Mesenchymal stem cell (in vitro differentiated cells and primary cell): Measurements from ENCODE around the gene RASA3.
"Not testable (repeated sequence)": the region's sequence is repeated elsewhere in the genome, so short reads cannot be mapped to it uniquely, and the experiment has no call there.

Source experiments
- DNase-seq: peaks from one replicate; pipeline ENCODE4 v3.0.0-alpha.2; 2013
- H2AFZ ChIP-seq: one replicate; pipeline ENCODE4 v1.6.1; 2013; ENCODE audit warnings: low read depth, mild to moderate bottlenecking, control low read depth, inconsistent platforms, low read length, moderate library complexity
- H2AK5ac ChIP-seq: 2 replicates; pipeline ENCODE4 v1.6.1; 2013; ENCODE audit warnings: low read length, moderate library complexity, mild to moderate bottlenecking, inconsistent platforms; ENCODE audit not compliant: severe bottlenecking
- H2BK120ac ChIP-seq: one replicate; pipeline ENCODE4 v1.6.1; 2013; ENCODE audit warnings: low read depth, mild to moderate bottlenecking, inconsistent platforms, low read length, moderate library complexity
- H2BK12ac ChIP-seq, 2 experiments: one replicate each; pipeline ENCODE4 v1.6.1; 2013; ENCODE audit warnings: inconsistent platforms in 2 of 2, low read length in 2 of 2, mild to moderate bottlenecking in 2 of 2, moderate library complexity in 2 of 2, control low read depth in 1 of 2
- H2BK15ac ChIP-seq: one replicate; pipeline ENCODE4 v1.6.1; 2013; ENCODE audit warnings: mild to moderate bottlenecking, low read depth, inconsistent platforms; ENCODE audit not compliant: poor library complexity, severe bottlenecking
- H2BK5ac ChIP-seq: 2 replicates; pipeline ENCODE4 v1.6.1; 2013; ENCODE audit warnings: low read depth, mild to moderate bottlenecking, low read length, control low read depth, inconsistent platforms; ENCODE audit not compliant: poor library complexity, severe bottlenecking
- H3K14ac ChIP-seq, 2 experiments: one replicate each; pipeline ENCODE4 v1.6.1; 2013; ENCODE audit warnings: inconsistent platforms in 2 of 2, low read length in 2 of 2, control low read depth in 1 of 2, mild to moderate bottlenecking in 1 of 2, moderate library complexity in 1 of 2
- H3K18ac ChIP-seq, 2 experiments: one replicate each; pipeline ENCODE4 v1.6.1; 2013; ENCODE audit warnings: inconsistent platforms in 2 of 2, low read length in 2 of 2, control low read depth in 1 of 2, low read depth in 1 of 2, mild to moderate bottlenecking in 1 of 2
- H3K23ac ChIP-seq, 2 experiments: one replicate each; pipeline ENCODE4 v1.6.1; 2013; ENCODE audit warnings: inconsistent platforms in 2 of 2, low read length in 2 of 2, mild to moderate bottlenecking in 2 of 2, moderate library complexity in 2 of 2, control low read depth in 1 of 2
- H3K27ac ChIP-seq: 2 replicates; pipeline ENCODE4 v1.5.1; 2013; ENCODE audit warnings: mild to moderate bottlenecking, moderate library complexity, low read length, control low read depth, inconsistent platforms; ENCODE audit not compliant: poor library complexity, severe bottlenecking
- H3K27me3 ChIP-seq, 2 experiments: 2 replicates each; pipeline versions ENCODE4 v1.6.1 to v1.7.0; 2013; ENCODE audit warnings: low read length in 2 of 2, mild to moderate bottlenecking in 2 of 2, moderate library complexity in 2 of 2, control low read depth in 1 of 2, inconsistent platforms in 1 of 2; ENCODE audit not compliant: control insufficient read depth in 1 of 2, insufficient read depth in 1 of 2
- H3K36me3 ChIP-seq, 2 experiments: 2 replicates each; pipeline versions ENCODE4 v1.6.1 to v1.7.0; 2013; ENCODE audit warnings: low read length in 2 of 2, control low read depth in 1 of 2, inconsistent platforms in 1 of 2, low read depth in 1 of 2, mild to moderate bottlenecking in 1 of 2; ENCODE audit not compliant: insufficient read depth in 2 of 2, control insufficient read depth in 1 of 2
- H3K4ac ChIP-seq, 2 experiments: one replicate each; pipeline ENCODE4 v1.6.1; 2013; ENCODE audit warnings: inconsistent platforms in 2 of 2, low read length in 2 of 2, mild to moderate bottlenecking in 2 of 2, moderate library complexity in 2 of 2, control low read depth in 1 of 2, low read depth in 1 of 2
- H3K4me1 ChIP-seq: 2 replicates; pipeline ENCODE4 v1.6.1; 2013; ENCODE audit warnings: low read depth, low read length, control low read depth; ENCODE audit not compliant: control insufficient read depth, insufficient read depth
- H3K4me2 ChIP-seq: 2 replicates; pipeline ENCODE4 v1.6.1; 2013; ENCODE audit warnings: low read length, mild to moderate bottlenecking, inconsistent platforms; ENCODE audit not compliant: poor library complexity, severe bottlenecking
- H3K4me3 ChIP-seq, 2 experiments: 2 replicates each; pipeline versions ENCODE4 v1.5.1 to v1.7.0; 2013; ENCODE audit warnings: low read length in 2 of 2, mild to moderate bottlenecking in 2 of 2, control low read depth in 1 of 2, low read depth in 1 of 2; ENCODE audit not compliant: insufficient read depth in 1 of 2
- H3K79me1 ChIP-seq: replicated peaks from 2 replicates; pipeline ENCODE4 v1.6.1; 2013; ENCODE audit warnings: mild to moderate bottlenecking, control low read depth, low read length, inconsistent platforms; ENCODE audit not compliant: poor library complexity, severe bottlenecking
- H3K9ac ChIP-seq: 2 replicates; pipeline ENCODE4 v1.7.0; 2013; ENCODE audit warnings: mild to moderate bottlenecking, low read length, moderate library complexity
- H3K9me3 ChIP-seq: 2 replicates; pipeline ENCODE4 v1.7.0; 2013; ENCODE audit warnings: mild to moderate bottlenecking, low read length; ENCODE audit not compliant: control insufficient read depth
- H4K8ac ChIP-seq: one replicate; pipeline ENCODE4 v1.6.1; 2013; ENCODE audit warnings: inconsistent platforms, mild to moderate bottlenecking, low read length, moderate library complexity
- H4K91ac ChIP-seq: one replicate; pipeline ENCODE4 v1.6.1; 2013; ENCODE audit warnings: mild to moderate bottlenecking, low read length, inconsistent platforms
- WGBS: methylation state at CpG from one replicate; pipeline ENCODE4 v1.1.7; 2013; ENCODE audit warnings: mixed read lengths; 5-methylcytosine and 5-hydroxymethylcytosine counted together

Gene RASA3

GRCh38 chr13:114111577-114111976, 20.8 kb downstream of the RASA3 start:
- peak; percentile 99 for DNase-seq
- H3K18ac ChIP-seq = peak overlapping the region; percentile 98
- no peak overlapping the region for H2AFZ ChIP-seq
- no peaks in the 10 kb centered on the region for H3K27me3 ChIP-seq
- H2BK120ac ChIP-seq = peak overlapping the region; percentile 95
- H3K4me2 ChIP-seq = no peak overlapping the region
- 16% methylated on average over 11 of the region's 11 CpGs for WGBS
- peak overlapping the region; percentile 49 for H2AK5ac ChIP-seq
- no peak overlapping the region for H2BK15ac ChIP-seq
- peak overlapping the region in 1 of 2 experiments; percentile 98 for H3K4ac ChIP-seq
- no peak overlapping the region for H3K23ac ChIP-seq
- peaks cover 27 to 40% of the 10 kb centered on the region in 2 experiments for H3K36me3 ChIP-seq
- no peaks in the 10 kb centered on the region for H3K9me3 ChIP-seq
- H3K14ac ChIP-seq = no peak overlapping the region
- H2BK12ac ChIP-seq = peak overlapping the region; percentile 38 to 97
- H4K91ac ChIP-seq = peak overlapping the region; percentile 99
- no peak overlapping the region for H4K8ac ChIP-seq
- H3K4me1 ChIP-seq = peaks cover 80% of the 10 kb centered on the region
- H3K9ac ChIP-seq = peak overlapping the region; percentile 63
- H3K79me1 ChIP-seq = no peaks in the 10 kb centered on the region
- no peak overlapping the region for H3K4me3 ChIP-seq
- H2BK5ac ChIP-seq = peak overlapping the region; percentile 67
- peak overlapping the region; percentile 84 for H3K27ac ChIP-seq

DNA sequence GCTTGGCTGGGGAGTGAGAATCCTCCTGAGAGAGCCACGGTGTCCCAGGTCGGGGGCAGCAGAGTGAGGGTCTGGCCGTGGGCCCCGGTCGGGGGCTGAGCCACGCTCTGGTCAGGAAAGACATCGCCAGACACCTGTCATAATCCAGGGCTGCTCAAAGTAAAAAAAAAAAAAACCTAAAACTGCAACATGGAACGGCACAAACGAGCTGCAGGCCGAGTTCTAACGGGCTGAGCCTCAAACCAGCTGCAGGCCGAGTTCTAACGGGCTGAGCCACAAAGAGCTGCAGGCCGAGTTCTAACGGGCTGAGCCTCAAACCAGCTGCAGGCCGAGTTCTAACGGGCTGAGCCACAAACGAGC, 21.6 kb downstream of the RASA3 start:
- 59% methylated on average over 11 of the region's 18 CpGs for WGBS
- peak overlapping the region; percentile 57 to 98 for H3K4ac ChIP-seq
- not testable (repeated sequence) for H3K4me2 ChIP-seq

GRCh38 chr13:114110091-114110829, 22.2 kb downstream of the RASA3 start:
- peak overlapping the region; percentile 57 to 98 for H3K4ac ChIP-seq
- peak overlapping the region; percentile 97 for H4K8ac ChIP-seq
- peak overlapping the region; percentile 89 for H4K91ac ChIP-seq
- 64% methylated on average over 23 of the region's 25 CpGs for WGBS
- H3K14ac ChIP-seq = peak overlapping the region in 1 of 2 experiments; percentile 82
- peak overlapping the region; percentile 1 for H2AK5ac ChIP-seq
- no peak overlapping the region for H3K4me2 ChIP-seq
- DNase-seq = peak; percentile 61
- H2BK120ac ChIP-seq = peak overlapping the region; percentile 95
- H2BK15ac ChIP-seq = peak overlapping the region; percentile 82
- no peaks in the 10 kb centered on the region for H3K79me1 ChIP-seq
- peak overlapping the region in 1 of 2 experiments; percentile 57 for H3K23ac ChIP-seq
- H3K9me3 ChIP-seq = no peaks in the 10 kb centered on the region
- peak overlapping the region; percentile 71 for H3K27ac ChIP-seq
- no peak overlapping the region for H2BK5ac ChIP-seq
- no peaks in the 10 kb centered on the region for H3K27me3 ChIP-seq
- peaks cover 78% of the 10 kb centered on the region for H3K4me1 ChIP-seq
- no peak overlapping the region for H2AFZ ChIP-seq
- peak overlapping the region; percentile 77 to 97 for H3K18ac ChIP-seq
- H3K36me3 ChIP-seq = peaks cover 26 to 41% of the 10 kb centered on the region in 2 experiments
- peak overlapping the region; percentile 36 for H3K9ac ChIP-seq
- peak overlapping the region; percentile 93 to 95 for H2BK12ac ChIP-seq
- H3K4me3 ChIP-seq = no peak overlapping the region

More for the DNA sequence above, 21.6 kb downstream of the RASA3 start:
- Histone ChIP-seq H3K9ac (peak overlapping the region; percentile 36), H4K91ac (peak overlapping the region; percentile 89), H3K36me3 (peaks cover 26 to 39% of the 10 kb centered on the region in 2 experiments), H3K18ac (peak overlapping the region; percentile 77 to 97), H2BK15ac (peak overlapping the region; percentile 82), H3K14ac (peak overlapping the region in 1 of 2 experiments; percentile 82), H3K4me1 (peaks cover 78% of the 10 kb centered on the region), H3K27ac (peak overlapping the region; percentile 71), H2AK5ac (peak overlapping the region; percentile 1), H2BK120ac (peak overlapping the region; percentile 95), H4K8ac (peak overlapping the region; percentile 97), H2BK12ac (peak overlapping the region; percentile 93 to 95)
- not testable (repeated sequence) for H3K9me3 ChIP-seq, H2AFZ ChIP-seq, DNase-seq, H3K79me1 ChIP-seq, H3K27me3 ChIP-seq, H3K4me3 ChIP-seq, H2BK5ac ChIP-seq, H3K23ac ChIP-seq

DNA sequence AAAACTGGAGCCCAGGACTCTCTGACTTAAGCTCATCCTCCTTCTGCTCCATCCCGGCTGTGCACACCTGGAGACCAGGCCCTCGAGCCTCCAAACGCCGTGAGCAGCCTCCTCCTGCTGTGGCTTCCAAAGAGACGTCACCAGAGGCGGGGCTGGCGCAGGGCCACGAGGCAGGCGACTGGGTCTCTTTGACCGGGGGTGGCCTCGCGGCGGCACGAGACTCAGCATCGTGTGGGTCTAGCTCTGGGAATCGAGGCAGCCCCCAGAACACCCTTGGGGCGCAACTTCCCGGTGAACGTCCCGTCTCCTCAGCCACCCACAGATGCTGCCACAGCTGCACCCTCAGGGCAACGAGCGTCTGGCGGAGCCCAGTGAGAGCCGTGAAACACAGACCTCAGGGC, 22.8 kb downstream of the RASA3 start:
- Histone ChIP-seq H2BK5ac (no peak overlapping the region), H3K4me3 (no peak overlapping the region), H3K18ac (peak overlapping the region; percentile 54 to 75), H4K91ac (peak overlapping the region; percentile 43), H3K4me2 (no peak overlapping the region), H2BK120ac (peak overlapping the region; percentile 39), H2BK12ac (peak overlapping the region in 1 of 2 experiments; percentile 85), H4K8ac (peak overlapping the region; percentile 64), H2BK15ac (no peak overlapping the region), H3K23ac (no peak overlapping the region), H3K36me3 (peaks cover 26 to 43% of the 10 kb centered on the region in 2 experiments), H3K4ac (peak overlapping the region; percentile 55 to 90), H3K4me1 (peaks cover 78% of the 10 kb centered on the region), H3K27me3 (no peaks in the 10 kb centered on the region), H2AFZ (no peak overlapping the region), H3K9me3 (no peaks in the 10 kb centered on the region), H2AK5ac (peak overlapping the region; percentile 63), H3K27ac (peak overlapping the region; percentile 71), H3K14ac (peak overlapping the region in 1 of 2 experiments; percentile 0), H3K79me1 (no peaks in the 10 kb centered on the region), H3K9ac (peak overlapping the region; percentile 36)
- WGBS = 88% methylated on average over 17 of the region's 24 CpGs
- no peak for DNase-seq
